Upper lobe of left lung (tissue), 4 donors: ENCODE results near the gene NCF4.

Source experiments
- CTCF ChIP-seq, 6 experiments: fragments of 450-650 bp in 4 of 6; fragments of 200-600 bp in 2 of 6; sonication (generic) in 2 of 6; IDR thresholded peaks; one replicate each; pipeline ENCODE4 v1.5.1; 2016 to 2019; ENCODE audit warnings: antibody characterized with exemption in 6 of 6
- EP300 ChIP-seq, 4 donors: sonication (generic); formaldehyde crosslinking; IDR thresholded peaks; one replicate each; pipeline ENCODE4 v1.5.1; 2017; ENCODE audit warnings: antibody characterized with exemption in 4 of 4, control low read depth in 2 of 4
- POLR2A ChIP-seq, 4 donors: fragments of 450-650 bp; IDR thresholded peaks; one replicate each; pipeline ENCODE4 v1.5.1; 2016 to 2017; ENCODE audit warnings: antibody characterized with exemption in 4 of 4, mild to moderate bottlenecking in 2 of 4
- POLR2AphosphoS5 ChIP-seq, 2 donors: sonication (generic); formaldehyde crosslinking; IDR thresholded peaks; one replicate each; pipeline ENCODE4 v1.5.1; 2017; ENCODE audit warnings: antibody characterized with exemption in 2 of 2

GRCh38 chr22:36912694-36913426, 52.1 kb downstream of the NCF4 start:
- TF ChIP-seq POLR2A (IDR thresholded peaks at IDR 0.05) (no peak), POLR2AphosphoS5 (IDR thresholded peaks at IDR 0.05) (no peak), CTCF (IDR thresholded peaks at IDR 0.05) (no peak), EP300 (IDR thresholded peaks at IDR 0.05) (no peak)
